Right ventricle myocardium superior (tissue), 1 donor: ENCODE data around the gene ATP2B2. TPM values are rescaled to one million over a fixed set of nuclear protein-coding genes. Genes with fewer than 3 reads are reported as not detected.

Experiments
- ATAC-seq: fragments of 200-7000 bp; cut with Tn5 transposase; one replicate; pipeline ENCODE4 v1.9.1; 2020; ENCODE audit warnings: mild to moderate bottlenecking; ENCODE audit not compliant: poor library complexity
- DNase-seq: peaks from one replicate; pipeline ENCODE4 v3.0.0-alpha.2; 2020
- intact Hi-C: fragments of 100-400 bp; cut with DNase I; formaldehyde crosslinking; loops from one replicate; pipeline ENCODE4 v1.11.2; 2022
- total RNA-seq: library from RNA; stranded (reverse); fragmentation: NEBNext Ultra II Directional; extraction: Animal tissue kit (Norgen Biotek cat#: 25700); gene quantifications from one replicate; pipeline ENCODE4 v1.2.1, GENCODE V29; 2021
- donor health status: DM: no; HTN: yes; CAD: no; lungs with severe emphysema.

The ATP2B2 gene
- total RNA-seq, 1 donor from 2014 or later = not detected

DNA sequence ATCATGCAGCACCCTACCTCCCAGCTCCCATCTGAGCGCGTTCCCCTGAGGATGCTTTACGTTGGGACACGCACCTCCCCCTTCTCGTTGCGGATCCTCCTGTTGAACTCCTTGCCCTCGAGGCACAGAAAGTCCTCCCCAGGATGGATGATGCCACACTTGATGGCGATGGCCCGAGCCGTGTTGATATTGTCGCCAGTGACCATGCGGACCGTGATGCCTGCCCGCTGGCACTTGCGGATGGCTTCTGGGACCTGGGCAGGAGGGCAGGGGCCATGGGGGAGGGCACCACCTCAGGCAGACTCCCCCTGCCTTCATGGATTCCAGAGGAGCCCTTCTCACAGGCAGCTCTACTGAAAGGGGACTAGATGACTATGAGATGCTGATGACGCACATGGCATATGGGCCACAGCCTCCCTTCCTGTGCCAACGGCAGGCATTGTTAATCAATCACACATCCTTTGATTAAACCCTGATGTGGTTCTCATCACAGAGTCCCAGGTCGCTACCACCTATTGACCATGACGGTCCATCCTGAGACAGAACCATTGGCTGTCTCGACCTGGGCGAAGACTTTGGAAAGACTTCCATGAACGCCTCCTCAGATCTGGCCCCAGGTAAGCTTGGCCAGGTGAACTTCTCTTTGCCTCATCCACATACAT lies 154.9 kb downstream of the ATP2B2 start:
- DNase-seq (peak; percentile 32), ATAC-seq (no peak)
- intact Hi-C loops = no loop called here

DNA sequence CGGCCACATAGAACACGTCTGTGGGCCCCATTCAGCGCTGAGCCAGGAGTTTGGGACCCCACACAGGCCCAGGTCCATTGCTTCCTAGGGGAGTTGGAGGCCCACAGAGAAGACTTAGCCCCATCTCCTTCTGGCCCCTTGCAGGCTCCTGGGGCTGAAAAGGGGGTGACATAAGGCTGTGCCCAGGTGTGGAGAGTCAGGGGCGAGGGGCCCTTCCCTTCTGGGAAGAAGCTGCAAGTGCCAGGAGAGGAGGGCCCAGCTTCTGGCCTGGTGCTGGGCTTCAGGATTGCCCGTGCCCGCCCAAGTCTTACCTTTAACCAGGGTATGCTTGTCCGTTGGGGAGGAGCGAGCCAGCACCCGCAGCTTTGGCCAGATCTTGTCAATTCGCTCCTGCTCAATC lies 155.6 kb downstream of the ATP2B2 start:
- intact Hi-C loops = no loop called here
- DNase-seq (peak; percentile 14), ATAC-seq (no peak)

DNA sequence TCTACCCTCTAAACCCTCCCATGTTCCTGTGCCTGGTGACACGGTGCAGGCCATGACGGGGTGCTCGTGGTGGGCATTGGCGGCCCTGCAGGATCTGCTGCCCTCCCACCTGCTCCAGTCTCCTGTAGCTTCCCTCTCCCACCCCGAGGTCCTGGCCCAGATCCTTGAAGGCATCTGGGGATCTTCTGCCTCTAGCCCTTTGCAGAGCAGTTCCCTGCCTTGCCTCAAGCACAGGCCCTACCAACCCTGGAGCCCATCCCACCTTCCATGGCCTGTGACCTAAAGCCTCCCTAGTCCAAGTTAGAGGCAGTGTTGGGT lies 157.0 kb downstream of the ATP2B2 start:
- ATAC-seq = no peak
- intact Hi-C loops = no loop called here
- no peak for DNase-seq

GRCh38 chr3:10347648-10348403 lies 157.6 kb downstream of the ATP2B2 start:
- intact Hi-C loops = loop anchor here (2.0 kb wide), 1 partner anchor 345 kb away; no protein-coding TSS in a partner anchor
- DNase-seq (no peak), ATAC-seq (no peak)

DNA sequence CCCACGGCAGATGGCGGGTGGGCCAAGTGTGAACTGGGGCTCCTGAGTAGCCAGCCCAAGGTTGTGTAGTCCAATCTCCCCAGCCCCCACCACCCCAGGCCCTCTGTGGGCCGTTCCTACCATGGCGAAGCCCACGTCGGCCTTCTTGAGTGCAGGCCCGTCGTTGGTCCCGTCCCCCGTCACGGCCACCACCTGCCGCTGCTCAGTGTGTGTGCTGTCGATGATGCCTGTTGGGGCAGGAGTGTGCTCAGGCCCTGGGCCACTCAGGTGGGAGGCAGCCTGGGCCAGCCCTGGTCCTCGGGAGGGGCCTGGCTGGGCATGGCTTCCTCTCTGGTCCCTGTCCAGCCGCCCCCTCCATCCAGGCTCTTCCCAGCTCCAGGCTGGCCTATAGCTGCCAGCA lies 159.5 kb downstream of the ATP2B2 start:
- DNase-seq (no peak), ATAC-seq (no peak)
- intact Hi-C loops = loop anchor here (2.0 kb wide), 1 partner anchor 347 kb away; no protein-coding TSS in a partner anchor

GRCh38 chr3:10344944-10345575 lies 160.3 kb downstream of the ATP2B2 start:
- DNase-seq (no peak), ATAC-seq (no peak)
- intact Hi-C loops = loop anchor here (5.0 kb wide), 1 partner anchor 392 kb away; no protein-coding TSS in a partner anchor

DNA sequence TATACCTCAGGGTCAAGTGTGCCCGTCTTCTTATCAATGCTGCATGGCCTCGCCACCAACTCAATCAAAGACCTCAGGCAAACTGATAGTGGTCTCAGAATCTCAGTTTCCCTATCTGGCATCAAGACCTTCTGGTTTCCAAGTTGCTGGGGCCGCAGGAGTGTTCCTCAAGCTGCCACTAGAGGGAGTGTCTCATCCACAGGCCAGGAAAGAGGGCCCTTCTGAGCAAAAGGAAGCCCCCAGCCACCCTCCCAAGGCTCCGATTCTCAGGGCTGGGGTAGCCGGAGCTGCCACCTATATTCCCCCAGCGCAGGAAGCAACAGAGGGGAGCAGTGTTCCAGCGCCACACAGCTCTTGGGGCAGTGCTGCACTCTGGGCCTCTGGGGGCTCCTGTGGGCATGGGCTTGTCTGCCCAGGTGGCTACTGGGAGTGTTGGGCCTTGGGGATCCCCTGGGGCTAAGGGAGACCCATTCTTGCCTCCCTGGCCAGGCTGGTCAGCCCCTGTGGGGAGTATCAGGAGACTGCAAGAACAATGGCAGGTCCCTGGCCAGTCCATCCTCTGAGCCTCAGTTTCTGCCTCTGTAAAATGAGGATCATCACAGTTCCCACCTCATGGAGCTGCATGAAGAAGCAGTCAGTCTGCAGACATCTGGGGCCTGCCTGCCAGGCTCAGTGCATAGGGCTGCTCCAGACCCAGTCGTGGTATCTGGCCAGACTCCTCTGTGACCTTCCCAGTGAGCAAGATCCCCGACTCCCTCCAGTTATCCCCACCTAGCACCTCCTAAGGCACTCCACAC lies 161.0 kb downstream of the ATP2B2 start:
- DNase-seq = peak; percentile 58
- no peak for ATAC-seq
- intact Hi-C loops = loop anchor here (5.0 kb wide), 1 partner anchor 393 kb away; no protein-coding TSS in a partner anchor

GRCh38 chr3:10343526-10343925 lies 161.9 kb downstream of the ATP2B2 start:
- peak; percentile 29 for DNase-seq
- intact Hi-C loops = loop anchor here (5.0 kb wide), 1 partner anchor 394 kb away; no protein-coding TSS in a partner anchor
- no peak for ATAC-seq

DNA sequence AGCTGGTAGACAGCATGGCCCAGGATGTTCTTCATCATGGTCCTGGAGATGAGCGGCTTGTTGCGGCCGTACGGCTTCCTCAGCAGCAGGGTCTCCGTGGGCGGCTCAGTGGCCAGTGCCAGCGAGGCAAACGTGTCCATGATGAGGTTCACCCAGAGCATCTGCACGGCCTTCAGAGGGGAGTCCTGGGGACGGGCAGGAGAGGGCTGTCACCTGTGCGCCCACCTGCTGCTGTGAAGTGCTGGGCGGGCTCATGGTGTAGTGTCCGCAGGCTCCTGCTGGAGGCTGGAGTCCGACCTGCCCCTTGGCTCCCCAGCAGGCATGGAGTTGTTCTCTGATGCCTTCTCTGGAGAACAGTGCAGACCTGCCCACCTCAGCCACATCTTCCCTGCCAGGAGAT lies 162.6 kb downstream of the ATP2B2 start:
- DNase-seq = peak; percentile 22
- ATAC-seq = no peak
- intact Hi-C loops = loop anchor here (5.0 kb wide), 1 partner anchor 395 kb away; no protein-coding TSS in a partner anchor

GRCh38 chr3:10341901-10342398 lies 163.4 kb downstream of the ATP2B2 start:
- DNase-seq = peak; percentile 4
- ATAC-seq = no peak
- intact Hi-C loops = loop anchor here (5.0 kb wide), 1 partner anchor 395 kb away; no protein-coding TSS in a partner anchor

DNA sequence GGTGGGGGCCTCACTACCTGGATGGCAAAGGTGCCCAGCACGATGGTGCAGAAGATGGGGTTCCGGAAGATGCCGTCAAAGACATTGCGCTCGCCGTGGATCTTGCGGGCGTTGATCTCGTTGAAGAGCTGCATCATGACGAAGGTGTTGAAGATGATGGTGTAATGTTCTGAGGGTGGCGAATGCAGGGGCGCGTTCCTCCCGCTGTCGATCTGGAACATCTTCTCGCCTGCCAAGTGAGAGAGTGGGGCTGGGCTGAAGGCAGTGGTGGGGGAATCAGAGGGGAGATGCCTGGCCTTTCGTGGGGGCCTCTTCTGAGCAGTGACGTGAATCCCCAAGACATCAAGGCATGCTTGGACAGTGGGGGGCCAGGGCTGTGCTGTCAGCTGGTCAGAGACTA lies 164.9 kb downstream of the ATP2B2 start:
- ATAC-seq = no peak
- intact Hi-C loops = loop anchor here (5.0 kb wide), 1 partner anchor 397 kb away; no protein-coding TSS in a partner anchor
- peak; percentile 26 for DNase-seq

DNA sequence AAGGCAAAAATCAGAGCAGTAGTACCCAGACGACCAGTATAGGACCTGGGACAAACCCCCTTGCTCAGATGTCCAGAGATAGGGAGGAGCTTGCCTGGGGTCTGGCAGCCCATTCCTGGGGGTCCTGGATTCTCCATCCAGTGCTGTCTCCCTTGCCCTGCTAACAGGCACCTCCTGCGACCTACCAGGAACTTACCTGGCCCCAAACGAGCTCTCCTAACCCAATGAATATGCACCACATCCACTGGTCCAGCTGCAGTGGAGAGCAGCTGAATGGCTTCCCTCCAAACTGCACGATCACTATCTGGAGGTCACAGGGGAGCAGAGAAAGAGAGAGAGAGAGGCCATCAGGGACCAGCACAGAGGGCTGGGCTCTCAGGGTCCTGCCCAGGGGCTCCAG lies 165.3 kb downstream of the ATP2B2 start:
- intact Hi-C loops = loop anchor here (5.0 kb wide), 1 partner anchor 397 kb away; no protein-coding TSS in a partner anchor
- ATAC-seq (no peak), DNase-seq (no peak)

- intact Hi-C loops = no loop called here
- ATAC-seq (no peak), DNase-seq (no peak)
These were observed 165.9 kb downstream of the ATP2B2 start for GRCh38 chr3:10339376-10339955.

GRCh38 chr3:10338591-10339353 lies 166.6 kb downstream of the ATP2B2 start:
- intact Hi-C loops = no loop called here
- ATAC-seq (no peak), DNase-seq (no peak)

DNA sequence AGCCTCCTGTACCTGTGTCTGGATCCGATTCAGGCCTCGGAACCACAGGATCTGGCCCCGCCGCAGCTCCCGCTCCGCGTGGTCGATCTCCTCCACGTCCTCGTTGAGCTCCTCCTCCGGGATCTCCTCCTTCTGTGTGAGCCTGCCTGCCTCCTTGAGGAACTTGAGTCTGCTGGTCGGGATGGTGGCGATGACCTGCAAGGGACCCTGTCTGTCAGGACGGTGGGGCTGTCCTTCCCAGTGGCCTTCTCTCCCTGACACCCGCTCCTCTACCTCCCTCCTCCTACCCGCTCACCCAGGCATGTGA lies 167.3 kb downstream of the ATP2B2 start:
- no peak for DNase-seq
- intact Hi-C loops = no loop called here

DNA sequence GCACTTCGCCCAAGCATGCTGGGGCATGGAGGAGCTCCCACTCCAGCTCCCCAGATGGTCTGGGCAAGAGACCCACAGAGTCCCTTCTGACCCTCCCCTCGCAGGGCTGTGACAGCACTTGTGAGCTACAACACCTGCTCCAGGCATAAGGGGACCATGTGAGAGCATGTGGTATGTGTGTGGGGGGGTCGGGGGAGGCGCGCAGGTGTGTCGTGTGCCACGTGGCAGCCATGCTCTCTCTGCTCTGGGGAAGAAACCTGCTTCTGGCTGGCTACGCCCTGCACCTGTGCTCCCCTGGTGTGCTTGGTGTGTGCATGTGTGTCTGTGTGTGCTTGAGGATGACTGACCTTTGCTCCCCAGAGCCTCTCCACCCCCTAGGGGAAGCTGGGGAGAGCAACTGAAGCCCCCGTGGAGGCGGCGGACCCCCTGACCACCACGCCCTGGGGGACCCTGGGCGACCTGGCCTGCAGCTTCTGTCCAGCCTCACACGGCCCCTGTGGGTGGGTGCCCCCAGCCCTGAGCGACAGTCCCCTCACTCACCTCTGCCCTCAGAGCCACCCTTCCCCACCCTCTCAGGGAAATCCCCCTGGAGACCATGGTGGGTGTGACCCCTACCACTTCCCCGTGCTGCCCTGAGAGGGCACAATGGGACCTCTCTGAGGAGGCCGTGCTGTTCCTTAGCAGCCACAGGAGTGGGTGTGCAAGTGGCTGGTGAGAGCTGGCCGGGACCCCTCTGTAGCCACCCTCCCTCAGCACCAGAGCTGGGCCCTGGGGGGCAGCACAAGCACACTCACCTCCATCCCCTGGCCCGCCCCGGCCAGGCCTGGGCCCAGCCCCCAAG lies 167.8 kb downstream of the ATP2B2 start:
- DNase-seq (no peak), ATAC-seq (no peak)
- intact Hi-C loops = no loop called here

More for the DNA sequence above, 167.3 kb downstream of the ATP2B2 start:
- no peak for ATAC-seq

DNA sequence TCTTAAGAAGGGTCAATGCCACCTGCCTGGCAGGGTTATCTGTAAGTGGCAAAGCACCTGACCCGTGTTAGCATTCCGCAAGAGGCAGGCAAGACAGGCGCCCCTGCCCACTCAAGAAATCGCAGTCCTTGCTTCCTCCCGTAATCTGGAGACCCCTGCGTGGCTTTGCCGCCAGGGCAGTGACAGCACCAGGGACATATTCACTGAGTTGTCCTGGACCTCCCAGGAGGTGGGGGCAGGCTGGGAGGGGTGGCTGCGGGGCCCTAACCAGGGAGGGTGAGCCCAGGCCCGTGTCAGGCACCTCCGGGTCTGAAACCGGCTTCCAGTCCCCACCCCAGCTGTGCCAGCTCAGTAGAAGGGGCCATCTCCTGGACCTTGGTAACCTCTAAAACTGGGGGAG lies 168.6 kb downstream of the ATP2B2 start:
- intact Hi-C loops = no loop called here
- ATAC-seq (no peak), DNase-seq (no peak)
